Glutamatergic neuron (in vitro differentiated cells): ENCODE measurements around the gene RNPEPL1. TPM values are rescaled to one million over a fixed set of nuclear protein-coding genes. Genes with fewer than 3 reads are reported as not detected.

Experiments used
- DNase-seq: peaks from one replicate; pipeline ENCODE4 v3.0.0; 2022
- H3K27ac Mint-ChIP-seq: one replicate; pipeline ENCODE4 v1.8.0; 2020; ENCODE audit warnings: mild to moderate bottlenecking, mixed read lengths, inconsistent platforms; ENCODE audit not compliant: unreplicated experiment
- H3K27me3 Mint-ChIP-seq: one replicate; pipeline ENCODE4 v1.8.0; 2020; ENCODE audit warnings: mild to moderate bottlenecking, moderate library complexity, mixed read lengths, inconsistent platforms; ENCODE audit not compliant: unreplicated experiment
- H3K36me3 Mint-ChIP-seq: one replicate; pipeline ENCODE4 v1.8.0; 2020; ENCODE audit warnings: mild to moderate bottlenecking, mixed read lengths, inconsistent platforms; ENCODE audit not compliant: unreplicated experiment
- H3K4me1 Mint-ChIP-seq: one replicate; pipeline ENCODE4 v1.8.0; 2020; ENCODE audit warnings: mild to moderate bottlenecking, low read depth, mixed read lengths, inconsistent platforms; ENCODE audit not compliant: unreplicated experiment
- H3K4me3 Mint-ChIP-seq: one replicate; pipeline ENCODE4 v1.8.0; 2020; ENCODE audit warnings: mild to moderate bottlenecking, mixed read lengths, inconsistent platforms; ENCODE audit not compliant: unreplicated experiment
- H3K9me3 Mint-ChIP-seq: one replicate; pipeline ENCODE4 v1.8.0; 2020; ENCODE audit warnings: mild to moderate bottlenecking, moderate library complexity, mixed read lengths, inconsistent platforms; ENCODE audit not compliant: unreplicated experiment
- CTCF ChIP-seq: fragments of 200-600 bp; sonication (generic); IDR thresholded peaks from one replicate; pipeline ENCODE4 v1.5.0; 2021; ENCODE audit not compliant: partially characterized antibody, unreplicated experiment
- total RNA-seq: library from RNA; stranded (reverse); fragmentation: NEBNext Ultra II Directional; extraction: Animal tissue kit (Norgen Biotek cat#: 25700); gene quantifications from one replicate; pipeline ENCODE4 v1.2.1, GENCODE V29; 2021; ENCODE audit not compliant: unreplicated experiment

The RNPEPL1 gene
- total RNA-seq, 1 donor from 2014 or later: 20.9 TPM

- TF ChIP-seq CTCF: no peak
- peaks cover 17% of the 10 kb centered on the region for H3K9me3 Mint-ChIP-seq
- H3K27me3 Mint-ChIP-seq: peaks cover 2% of the 10 kb centered on the region
- H3K27ac Mint-ChIP-seq: no peak overlapping the region
- H3K36me3 Mint-ChIP-seq: peaks cover 25% of the 10 kb centered on the region
- peaks cover 16% of the 10 kb centered on the region for H3K4me1 Mint-ChIP-seq
- H3K4me3 Mint-ChIP-seq: no peak overlapping the region
- DNase-seq: no peak
Measured at GRCh38 chr2:240579071-240579762, 10.9 kb downstream of the RNPEPL1 start.

DNA sequence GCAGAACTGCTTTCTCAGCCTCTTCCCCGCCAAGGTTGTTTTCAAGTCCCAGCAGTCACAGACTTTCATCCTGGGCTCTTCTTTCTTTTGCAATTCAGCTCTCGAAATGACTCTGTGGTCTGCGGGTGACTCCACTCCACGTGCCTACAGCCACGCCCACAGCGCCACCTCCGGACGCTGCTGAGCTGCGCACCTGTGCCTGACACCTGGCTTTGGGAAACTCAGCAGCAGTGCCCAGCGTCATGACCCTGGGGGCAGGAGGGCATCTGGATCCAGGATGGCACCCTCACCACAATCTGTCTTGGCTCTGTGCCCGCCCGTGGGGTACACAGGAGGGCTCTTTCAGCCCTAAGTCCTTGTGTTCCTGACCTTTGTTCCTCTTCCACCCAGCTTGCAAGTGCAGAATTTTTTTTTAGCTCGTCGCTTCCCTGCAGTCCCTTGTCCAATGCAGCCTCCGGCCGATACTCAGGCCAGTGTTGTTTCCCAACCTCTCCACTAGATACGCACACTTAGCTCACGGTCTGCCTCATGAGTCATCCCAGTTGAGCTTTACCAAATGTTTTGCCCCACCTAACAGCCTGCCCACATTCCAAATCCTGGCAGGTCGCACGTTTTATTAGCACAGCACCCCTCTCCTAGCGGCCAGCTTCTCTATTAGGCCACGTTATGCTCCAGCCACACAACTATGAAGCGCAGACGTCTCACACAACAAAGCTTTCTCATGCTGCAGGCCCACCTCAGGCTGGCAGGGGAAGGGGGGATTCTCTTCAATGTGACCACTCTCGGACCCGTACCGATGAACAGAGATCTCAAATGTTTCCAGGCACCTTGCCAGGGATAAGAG is 11.7 kb downstream of the RNPEPL1 start:
- no peak for DNase-seq
- peaks cover 25% of the 10 kb centered on the region for H3K36me3 Mint-ChIP-seq

DNA sequence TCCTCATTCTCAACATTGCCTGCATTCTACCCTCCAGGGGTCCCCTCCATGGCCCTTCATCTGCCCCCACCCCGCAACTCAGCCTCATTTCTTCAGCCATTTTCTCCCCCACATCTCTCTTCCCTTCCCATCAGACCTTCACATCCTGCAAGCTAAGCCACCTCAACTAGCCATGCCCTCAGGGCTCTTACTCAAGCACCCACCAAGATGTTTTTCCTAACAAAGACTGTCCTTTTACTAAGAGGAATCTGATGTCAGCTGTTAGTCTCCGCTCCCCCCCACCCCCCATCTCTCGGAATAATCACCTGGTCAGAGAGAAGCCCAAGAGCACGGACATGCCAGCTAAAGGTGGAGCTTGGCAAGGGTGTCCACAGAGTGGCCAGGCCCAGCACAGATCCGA is 13.5 kb downstream of the RNPEPL1 start:
- Mint-ChIP-seq H3K27ac (no peak overlapping the region), H3K4me1 (peaks cover 24% of the 10 kb centered on the region), H3K4me3 (no peak overlapping the region)

More for the DNA sequence above, 11.7 kb downstream of the RNPEPL1 start:
- Mint-ChIP-seq H3K4me3 (no peak overlapping the region), H3K27ac (no peak overlapping the region), H3K27me3 (peaks cover 7% of the 10 kb centered on the region), H3K9me3 (peaks cover 25% of the 10 kb centered on the region), H3K4me1 (peaks cover 22% of the 10 kb centered on the region)
- TF ChIP-seq CTCF: no peak

GRCh38 chr2:240582781-240583180 is 14.5 kb downstream of the RNPEPL1 start:
- DNase-seq: no peak
- no peak for TF ChIP-seq CTCF
- Mint-ChIP-seq H3K36me3 (peaks cover 25% of the 10 kb centered on the region), H3K4me3 (no peak overlapping the region), H3K27me3 (peaks cover 10% of the 10 kb centered on the region), H3K4me1 (peaks cover 27% of the 10 kb centered on the region), H3K9me3 (peaks cover 35% of the 10 kb centered on the region), H3K27ac (no peak overlapping the region)

More for the DNA sequence above, 13.5 kb downstream of the RNPEPL1 start:
- peaks cover 10% of the 10 kb centered on the region for H3K27me3 Mint-ChIP-seq
- DNase-seq: no peak
- TF ChIP-seq CTCF: no peak
- peaks cover 30% of the 10 kb centered on the region for H3K9me3 Mint-ChIP-seq
- H3K36me3 Mint-ChIP-seq: peaks cover 25% of the 10 kb centered on the region

DNA sequence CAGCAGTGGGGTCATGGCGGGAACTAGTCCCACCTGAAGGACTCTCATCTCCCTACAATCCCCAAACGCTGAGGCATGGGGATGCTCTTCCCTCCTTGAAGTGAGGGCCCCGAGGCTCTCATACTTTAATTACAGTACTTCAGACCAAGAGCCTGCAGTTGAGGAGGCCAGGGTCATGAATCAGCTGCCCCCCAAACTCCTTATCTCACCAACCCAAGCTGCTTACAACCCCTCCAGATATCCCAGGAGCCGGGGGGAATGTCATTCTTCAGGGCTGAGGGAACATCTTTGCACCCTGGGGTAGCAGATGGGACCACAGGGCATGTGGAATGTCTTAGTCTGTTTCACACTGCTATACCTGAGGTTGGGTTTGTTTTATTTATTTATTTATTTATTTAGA is 15.5 kb downstream of the RNPEPL1 start:
- peaks cover 42% of the 10 kb centered on the region for H3K9me3 Mint-ChIP-seq
- peaks cover 15% of the 10 kb centered on the region for H3K27me3 Mint-ChIP-seq
- no peak overlapping the region for H3K27ac Mint-ChIP-seq
- no peak for TF ChIP-seq CTCF
- no peak overlapping the region for H3K4me3 Mint-ChIP-seq
- peaks cover 35% of the 10 kb centered on the region for H3K4me1 Mint-ChIP-seq
- peaks cover 25% of the 10 kb centered on the region for H3K36me3 Mint-ChIP-seq
- no peak for DNase-seq
